ENCODE measurements around the gene LY86.

LY86 gene

DNA sequence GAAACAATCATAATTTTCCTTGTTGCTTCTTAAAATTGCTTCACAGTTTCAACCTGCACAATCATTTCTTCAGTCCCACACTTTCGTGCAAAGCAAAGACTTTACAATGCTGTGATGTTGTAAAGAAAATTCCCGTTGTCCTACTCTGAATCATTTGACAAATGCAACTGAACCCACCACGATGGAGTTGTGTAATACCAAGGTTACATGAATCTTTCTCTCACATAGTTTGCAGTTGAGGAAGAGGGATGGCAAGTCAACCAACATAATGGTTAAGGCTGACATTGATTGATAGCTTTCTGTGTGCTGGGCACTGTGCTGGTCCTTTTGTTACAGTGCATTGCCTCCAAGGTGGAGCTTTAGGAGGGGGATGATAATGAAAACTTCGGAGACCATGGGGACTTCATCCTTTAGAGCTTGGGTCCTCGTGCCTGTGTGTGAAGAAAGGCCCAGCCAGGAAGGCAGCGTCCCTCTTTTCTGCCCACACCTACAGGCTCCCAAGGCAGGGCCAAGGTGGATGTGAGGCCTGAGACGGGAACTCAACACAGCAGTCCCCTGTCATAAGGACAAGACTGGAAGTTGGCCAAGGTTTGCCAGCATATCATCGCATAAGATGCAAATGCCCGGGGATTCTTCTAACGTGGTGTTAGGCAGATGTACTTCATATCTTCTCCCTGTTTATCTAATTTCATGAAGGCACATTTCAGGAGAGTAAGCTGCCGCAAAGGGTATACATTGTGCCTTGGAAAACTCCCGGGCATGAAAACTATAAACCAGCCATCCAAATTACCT is 96.9 kb downstream of the LY86 start:
- DNase-seq: no peak

DNA sequence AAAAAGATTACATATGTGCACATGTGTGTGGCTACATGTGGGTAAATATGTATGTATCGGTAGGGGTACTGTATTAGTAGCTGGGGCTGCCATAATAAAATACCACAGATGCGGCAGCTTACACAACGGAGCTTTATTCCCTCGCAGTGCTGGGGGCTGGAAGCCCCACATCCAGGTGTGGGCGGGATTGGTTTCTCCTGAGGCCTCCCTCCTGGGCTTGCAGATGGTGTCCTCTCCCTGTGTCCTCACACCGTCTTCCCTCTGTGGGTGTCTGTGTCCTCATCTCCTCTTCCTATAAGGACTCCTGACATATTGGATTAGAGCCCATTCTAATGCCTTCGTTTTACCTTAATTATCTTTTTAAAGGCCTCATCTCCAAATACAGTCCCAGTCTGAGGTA is 97.7 kb downstream of the LY86 start:
- no peak for DNase-seq

DNA sequence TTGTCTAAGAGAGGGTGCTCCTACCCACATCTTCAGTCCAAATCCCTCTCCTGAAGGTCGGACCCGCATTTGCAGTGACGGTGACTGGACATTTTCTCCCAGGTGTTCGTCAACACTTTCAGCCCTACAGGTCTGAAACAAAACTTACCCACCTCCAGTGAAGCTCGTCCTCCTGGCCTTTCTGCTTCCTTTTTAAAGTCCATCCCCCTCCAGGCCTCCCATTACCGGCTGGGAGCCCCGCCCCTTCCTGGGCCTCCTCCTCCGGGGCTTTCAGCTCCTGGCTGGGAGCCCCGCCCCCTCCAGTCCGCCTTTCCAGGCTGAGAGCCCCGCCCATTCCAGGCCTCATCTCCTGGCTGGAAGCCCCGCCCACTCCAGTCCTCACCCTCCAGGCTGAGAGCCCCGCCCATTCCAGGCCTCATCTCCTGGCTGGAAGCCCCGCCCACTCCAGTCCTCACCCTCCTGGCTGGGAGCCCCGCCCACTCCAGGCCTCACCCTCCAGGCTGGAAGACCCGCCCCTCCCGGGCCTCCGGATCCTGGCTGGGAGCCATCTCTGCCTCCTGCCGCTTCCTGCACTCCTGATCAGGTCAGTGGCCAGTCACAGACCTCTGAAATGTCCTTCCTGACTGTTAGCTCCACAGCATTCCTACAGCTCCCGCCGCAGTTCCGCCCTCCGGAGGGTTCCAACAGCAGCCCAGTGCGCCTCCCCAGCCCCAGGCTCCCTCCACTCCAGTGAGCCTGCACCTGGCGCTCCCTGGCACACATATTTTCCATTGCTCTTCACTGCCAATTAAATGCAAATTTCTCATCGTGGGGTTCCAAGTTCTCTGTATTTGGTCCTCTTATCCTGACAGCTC is 98.5 kb downstream of the LY86 start:
- DNase-seq: peak; percentile 100

DNA sequence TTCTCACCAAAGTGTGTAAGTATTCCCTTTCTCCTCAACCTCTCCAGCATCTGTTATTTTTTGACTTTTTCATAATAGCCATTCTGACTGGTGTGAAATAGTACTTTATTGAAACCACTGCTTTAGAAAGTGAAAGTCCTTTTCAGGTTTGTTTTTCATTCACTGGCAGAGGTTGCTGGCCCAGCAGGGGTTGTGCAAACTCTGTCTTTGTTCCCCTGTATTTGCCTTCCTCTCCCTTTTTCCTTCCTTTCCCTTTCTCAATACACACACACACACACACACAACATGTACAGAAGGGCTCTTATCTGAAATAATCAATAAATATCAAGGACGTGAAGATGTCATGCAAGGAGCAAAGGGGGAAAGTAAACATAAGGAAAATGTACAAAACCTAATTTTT is 99.8 kb downstream of the LY86 start:
- DNase-seq: peak; percentile 79

DNA sequence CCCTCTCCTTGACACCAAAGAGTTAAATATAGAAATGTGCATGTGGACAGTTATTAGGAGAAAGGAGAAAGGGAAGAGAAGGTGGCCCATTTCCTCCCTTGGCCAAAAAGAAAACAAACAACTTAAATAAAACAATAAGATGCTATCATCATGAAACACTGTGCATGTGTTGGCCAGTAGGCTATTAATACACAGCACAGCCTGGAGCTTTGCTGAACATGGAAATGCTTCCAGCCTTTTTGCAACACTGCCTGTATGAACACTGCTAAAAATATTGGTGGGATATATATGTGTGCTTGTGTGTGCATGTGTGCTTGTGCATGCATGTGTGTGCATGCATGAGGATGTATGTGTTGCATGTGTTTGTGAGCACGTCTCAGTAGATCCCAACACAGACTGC is 100.4 kb downstream of the LY86 start:
- DNase-seq: no peak

DNA sequence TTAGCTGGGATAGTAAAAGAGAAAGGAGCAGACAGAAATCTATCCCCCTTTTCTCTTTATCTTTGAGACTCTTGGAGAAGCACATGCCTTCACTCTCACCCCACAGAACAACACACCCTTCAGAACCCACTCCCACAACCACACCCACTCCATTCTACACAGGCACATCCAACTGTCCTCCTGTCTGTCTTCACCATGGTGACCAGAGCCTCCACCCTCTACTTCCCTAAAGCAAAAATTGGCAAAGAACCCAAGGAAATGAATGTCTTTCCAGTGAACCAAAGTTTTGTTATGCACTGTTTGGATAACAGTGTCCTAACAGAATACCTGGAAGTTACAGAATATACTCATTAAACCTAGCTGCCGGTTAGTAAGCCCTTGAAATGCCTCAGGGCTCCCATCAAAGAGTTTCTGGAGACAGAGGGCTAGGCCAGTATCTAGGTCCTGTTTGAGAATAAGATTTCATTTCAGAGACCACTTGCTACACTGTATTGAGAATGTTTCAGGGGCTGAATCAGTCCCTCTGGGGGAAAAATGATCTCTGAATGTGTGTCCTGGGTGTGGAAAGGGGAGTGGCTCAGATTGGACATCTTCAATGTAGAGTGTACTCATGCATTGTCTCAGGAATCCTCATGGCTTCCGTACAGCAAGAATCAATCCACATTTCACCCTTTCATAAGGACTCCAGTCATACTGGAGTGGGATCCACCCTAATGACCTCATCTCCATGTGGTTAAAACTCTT is 101.1 kb downstream of the LY86 start:
- DNase-seq: peak; percentile 44

DNA sequence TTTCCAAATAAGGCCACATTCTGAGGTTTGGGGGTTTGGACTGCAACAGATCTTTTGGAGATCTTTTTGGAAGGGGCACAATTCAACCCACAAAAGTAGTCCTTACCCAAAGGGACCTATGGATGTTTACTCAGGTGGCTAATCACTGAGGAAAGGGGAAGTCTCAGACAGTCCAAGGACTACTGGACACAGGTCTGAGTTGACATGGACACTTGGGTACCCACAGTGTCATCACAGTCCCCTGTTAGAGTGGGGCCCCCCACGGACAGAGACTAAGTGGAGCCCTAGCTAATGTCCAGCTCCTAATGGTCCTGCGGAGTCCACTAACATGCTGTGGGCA is 101.6 kb downstream of the LY86 start:
- no peak for DNase-seq

DNA sequence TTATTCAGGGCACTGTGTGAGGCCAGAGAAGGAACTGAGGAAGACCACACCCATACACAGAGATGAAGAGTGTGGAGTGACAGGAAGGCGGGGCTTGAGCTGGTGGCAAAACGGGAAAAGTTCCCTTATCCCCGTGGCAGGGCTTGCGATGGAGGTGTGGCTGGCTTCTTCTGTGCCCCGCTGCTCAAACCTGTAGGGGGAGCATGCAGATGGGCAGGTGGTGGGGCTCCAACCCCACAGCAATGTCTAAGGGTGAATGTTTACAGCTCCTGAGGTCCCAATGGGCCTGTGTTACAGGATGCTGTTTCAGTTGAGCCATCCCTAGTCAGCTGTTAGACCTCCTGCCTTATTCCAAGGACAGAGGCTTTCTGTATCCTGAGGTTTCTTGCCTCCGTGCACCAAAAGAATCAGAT is 105.9 kb downstream of the LY86 start:
- DNase-seq: no peak

DNA sequence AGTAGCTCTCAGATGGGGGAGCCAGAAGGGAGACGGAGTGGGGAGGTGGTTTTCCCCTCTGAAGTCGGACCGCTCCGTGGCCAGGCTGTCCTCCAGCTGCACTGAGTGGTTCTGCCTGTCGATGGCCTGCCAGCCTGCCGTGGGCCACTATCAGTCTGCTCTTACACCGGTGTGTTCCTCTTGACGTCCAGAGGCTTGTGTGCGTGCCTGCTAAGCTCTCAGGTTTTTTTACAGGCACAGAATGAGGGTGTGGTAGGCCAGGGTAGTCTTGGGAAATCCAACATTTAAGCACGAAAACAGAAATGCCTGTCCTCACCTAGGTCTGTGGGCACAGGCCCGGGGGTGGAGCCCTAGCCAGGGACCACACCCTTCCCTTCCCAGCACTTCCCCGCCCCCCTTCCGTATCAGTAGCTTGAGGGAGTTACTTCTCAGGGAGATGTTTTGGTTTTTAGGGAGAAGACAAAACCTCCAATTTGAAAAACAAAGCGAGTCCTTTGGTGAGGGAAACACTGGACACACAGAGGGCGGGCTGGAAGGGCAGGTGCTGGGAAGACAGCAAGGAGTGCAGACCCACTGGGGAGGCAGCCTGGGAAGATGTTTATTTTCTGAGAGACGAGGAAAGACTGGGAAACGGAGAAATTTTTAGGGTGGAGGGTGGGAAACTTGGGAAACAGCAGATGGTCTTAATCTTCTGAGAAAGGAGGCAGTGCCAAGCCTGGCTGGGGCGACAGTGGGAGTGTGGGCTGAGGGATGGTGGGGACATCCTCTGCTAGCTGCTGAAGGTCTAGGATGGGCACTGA is 106.5 kb downstream of the LY86 start:
- DNase-seq: no peak

DNA sequence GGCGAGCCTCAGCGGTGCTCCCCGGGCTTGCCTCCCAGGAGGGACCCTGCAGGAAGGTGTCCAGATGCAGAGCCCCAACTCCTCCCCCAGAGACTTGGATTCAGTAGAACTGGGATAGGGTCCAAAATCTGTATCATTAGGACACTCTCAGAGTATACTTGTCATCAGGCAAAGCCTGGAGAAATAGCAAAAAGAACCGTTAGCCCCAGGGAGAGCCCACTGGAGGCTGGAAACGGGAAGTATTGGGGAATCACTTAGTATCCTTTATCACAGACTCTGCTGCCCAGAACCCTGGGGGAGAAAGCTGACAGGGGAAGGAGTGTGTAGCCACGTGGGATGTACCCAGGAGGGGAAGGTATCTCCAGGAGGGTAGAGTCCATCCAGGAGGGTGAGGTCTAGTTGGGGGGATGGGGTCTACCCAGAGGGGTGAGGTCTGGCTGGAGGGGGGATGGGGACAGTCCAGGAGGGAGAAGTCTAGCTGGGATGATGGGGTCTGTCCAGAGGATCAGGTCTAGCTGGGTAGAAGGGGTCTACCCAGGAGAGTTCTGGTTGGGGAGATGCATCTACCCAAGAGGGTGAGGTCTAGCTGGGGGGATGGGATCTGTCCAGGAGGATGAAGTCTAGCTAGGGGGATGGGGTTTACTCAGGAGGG is 107.2 kb downstream of the LY86 start:
- DNase-seq: no peak

DNA sequence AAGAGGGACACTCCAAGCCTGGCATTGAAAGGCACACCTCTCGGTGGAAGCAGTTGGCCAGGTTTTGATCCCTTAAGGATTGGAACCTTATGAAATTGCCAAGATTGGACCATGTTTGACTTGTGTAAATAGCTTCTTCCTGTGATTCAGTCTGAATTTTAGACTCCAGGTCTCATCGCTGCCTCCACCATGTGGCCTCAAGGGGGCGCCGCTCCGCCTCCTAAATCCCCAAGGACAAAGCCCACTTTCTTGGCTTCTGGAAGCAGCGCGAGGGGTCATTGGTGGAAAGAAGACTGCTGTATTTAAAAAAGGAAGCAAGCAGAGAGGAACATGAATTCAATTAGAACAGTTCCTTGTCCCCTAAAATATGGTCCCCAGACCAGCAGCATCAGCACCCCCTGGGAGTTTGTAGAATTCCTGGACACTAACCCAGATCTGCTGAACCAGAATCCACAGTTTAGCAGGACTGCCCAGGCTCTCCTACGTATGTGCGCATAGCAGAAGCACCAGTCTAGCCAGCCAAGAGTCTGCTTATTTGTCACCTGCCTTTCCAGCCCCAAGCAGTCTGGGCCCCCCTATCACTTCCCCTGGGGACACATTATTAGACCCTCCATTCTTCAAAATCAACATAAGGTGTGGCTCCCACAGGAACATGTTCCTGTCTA is 108.5 kb downstream of the LY86 start:
- DNase-seq: peak; percentile 77

DNA sequence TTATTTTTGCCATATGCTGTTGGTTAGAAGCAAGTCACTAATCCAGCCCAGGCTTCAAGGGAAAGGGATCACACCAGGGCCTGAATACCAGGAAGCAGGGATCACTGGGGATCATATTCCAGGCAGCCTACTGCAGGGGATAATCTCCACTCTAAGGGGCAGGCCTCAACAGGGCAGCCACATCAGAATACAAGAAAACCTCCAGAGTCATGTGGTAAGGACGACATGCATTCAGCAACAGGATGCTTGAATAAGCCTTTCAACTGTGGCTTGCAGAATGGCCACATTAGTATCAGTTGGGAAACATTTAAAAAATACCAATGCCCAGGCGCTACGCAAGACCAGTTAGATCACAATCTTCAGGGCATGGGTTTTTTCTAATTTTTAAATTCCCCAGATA is 109.1 kb downstream of the LY86 start:
- DNase-seq: no peak

DNA sequence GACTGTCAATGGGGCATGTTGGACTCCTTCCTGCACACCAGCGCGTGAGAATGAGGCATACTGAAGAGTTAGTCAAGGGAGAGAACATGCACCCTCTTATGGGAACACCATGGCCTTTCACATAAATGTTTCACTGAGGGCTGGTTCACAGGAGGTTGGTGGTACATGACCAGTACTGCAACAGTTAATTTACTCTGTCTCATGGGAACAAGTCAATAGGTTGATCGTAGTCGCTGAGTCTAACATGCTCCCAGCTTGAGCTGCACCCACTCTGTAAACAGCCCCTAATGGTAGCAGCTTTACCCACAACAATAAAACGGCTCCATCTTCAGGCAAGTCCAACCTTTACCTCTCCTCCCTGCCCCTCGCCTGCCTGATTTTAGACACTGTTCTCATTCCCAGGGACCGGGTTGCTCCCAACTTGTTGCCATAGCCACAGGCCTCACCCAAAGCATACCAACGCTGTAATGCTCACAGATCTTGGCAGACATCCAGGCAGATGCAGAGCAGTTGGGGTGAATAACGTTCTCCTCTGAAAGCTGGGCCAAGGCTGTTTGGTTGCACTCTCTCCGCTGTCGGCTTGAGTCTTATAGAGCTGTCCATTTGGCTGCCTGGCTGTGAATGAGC is 111.3 kb downstream of the LY86 start:
- DNase-seq: peak; percentile 91

DNA sequence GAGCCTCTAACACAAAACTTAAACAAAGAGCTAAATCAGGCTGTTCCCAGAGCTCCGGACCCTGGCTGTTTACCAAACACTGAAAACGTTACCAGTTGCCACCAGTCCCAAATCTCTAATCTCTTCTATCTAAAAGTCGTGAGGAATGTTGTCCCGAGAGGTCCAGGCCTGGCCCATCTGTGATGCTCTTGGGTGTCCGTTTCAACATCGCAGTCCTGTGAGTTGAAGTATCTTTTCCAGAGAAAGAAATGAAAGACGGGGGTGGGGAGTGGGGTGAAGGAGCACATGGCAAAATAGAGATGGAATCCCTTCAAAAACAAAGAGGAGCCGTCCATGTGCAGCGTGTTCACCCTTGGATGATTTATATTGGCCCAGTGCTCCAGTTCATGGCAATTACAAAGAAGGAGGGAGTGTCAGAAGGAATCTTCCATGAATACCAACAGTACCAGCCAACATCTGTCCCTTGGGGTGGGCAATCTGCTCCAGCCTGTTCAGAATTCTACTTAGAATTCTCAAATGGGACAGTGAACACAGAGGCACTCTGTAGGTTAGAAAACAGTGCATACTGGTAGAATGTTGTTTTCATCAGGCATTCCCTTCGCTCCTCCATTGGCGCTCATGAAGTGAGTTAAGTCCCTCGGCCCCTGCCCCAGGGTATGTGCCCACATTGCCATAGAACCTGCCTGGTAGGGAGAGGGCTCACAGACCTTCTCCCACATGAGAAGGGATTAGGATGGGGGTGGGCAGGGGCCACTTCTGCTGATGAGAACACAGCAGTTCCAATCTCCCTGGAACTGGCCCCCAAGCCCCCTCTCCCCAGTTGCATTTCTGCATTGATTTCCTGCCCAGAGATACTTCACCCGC is 112.1 kb downstream of the LY86 start:
- DNase-seq: no peak

DNA sequence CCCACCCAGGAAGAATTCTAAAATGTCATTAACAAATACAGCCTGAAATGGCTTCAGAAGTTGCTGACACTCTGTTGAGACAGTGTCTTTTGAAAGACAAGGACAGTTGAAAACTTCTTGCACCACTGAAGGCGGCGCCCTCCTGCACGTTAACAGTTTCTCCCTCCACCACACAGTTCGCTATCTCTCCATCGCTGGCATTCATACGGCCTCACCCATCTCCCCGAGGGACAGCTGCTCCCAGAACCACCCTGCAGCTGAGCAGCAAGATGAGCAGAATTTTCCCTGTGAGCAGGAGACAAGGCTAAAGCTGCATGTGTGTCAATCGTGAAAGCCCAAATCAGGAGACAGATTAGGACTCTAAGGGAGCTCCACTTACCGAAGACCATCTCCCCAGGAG is 113.3 kb downstream of the LY86 start:
- DNase-seq: no peak

DNA sequence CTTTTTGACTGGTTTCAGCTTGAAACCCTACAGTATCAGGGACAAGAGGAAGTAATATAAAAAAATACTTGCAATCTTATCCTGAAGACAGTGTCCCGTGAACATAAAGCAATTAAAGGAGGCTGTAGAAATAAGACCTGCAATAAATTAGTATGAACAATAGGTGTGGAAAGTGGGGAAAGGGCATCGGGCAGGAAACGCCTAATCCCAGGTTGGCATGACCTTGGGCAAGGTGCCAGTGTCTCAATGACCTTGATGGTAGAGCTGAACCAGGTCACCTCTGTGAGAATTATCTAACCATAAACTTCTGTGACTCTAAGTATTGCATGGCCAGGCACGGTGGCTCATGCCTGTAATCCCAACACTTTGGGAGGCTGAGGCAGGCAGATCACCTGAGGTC is 115.2 kb downstream of the LY86 start:
- DNase-seq: peak; percentile 19
